Progenitor cell of endocrine pancreas (in vitro differentiated cells): ENCODE measurements around the gene STK38L. TPM values are rescaled to one million over a fixed set of nuclear protein-coding genes. Genes with fewer than 3 reads are reported as not detected.

Experiments used
- DNase-seq: peaks from one replicate; pipeline ENCODE4 v3.0.0; 2021; ENCODE audit warnings: low spot score; ENCODE audit not compliant: unreplicated experiment
- H3K27ac Mint-ChIP-seq: 2 replicates; pipeline ENCODE4 v1.8.0; 2021; ENCODE audit warnings: mild to moderate bottlenecking, moderate library complexity, mixed read lengths
- H3K27me3 Mint-ChIP-seq: 2 replicates; pipeline ENCODE4 v1.8.0; 2021; ENCODE audit warnings: mixed read lengths
- H3K36me3 Mint-ChIP-seq: 2 replicates; pipeline ENCODE4 v1.8.0; 2022; ENCODE audit warnings: mixed read lengths; ENCODE audit not compliant: insufficient read depth
- H3K4me1 Mint-ChIP-seq: 2 replicates; pipeline ENCODE4 v1.8.0; 2021; ENCODE audit warnings: low read depth, mixed read lengths
- H3K4me3 Mint-ChIP-seq: 2 replicates; pipeline ENCODE4 v1.8.0; 2021; ENCODE audit warnings: low read depth, mild to moderate bottlenecking, moderate library complexity, mixed read lengths
- H3K9me3 Mint-ChIP-seq: 2 replicates; pipeline ENCODE4 v1.8.0; 2021; ENCODE audit warnings: low read depth, mixed read lengths
- CTCF ChIP-seq: fragments of 200-600 bp; sonication (generic); IDR thresholded peaks from one replicate; pipeline ENCODE4 v1.5.0; 2021; ENCODE audit warnings: antibody characterized with exemption, mild to moderate bottlenecking; ENCODE audit not compliant: unreplicated experiment
- total RNA-seq: library from RNA; stranded (reverse); gene quantifications from 2 replicates; pipeline ENCODE4 v1.2.1, GENCODE V29; 2021

STK38L gene
- total RNA-seq, 1 donor from 2014 or later, result 149 TPM

DNA sequence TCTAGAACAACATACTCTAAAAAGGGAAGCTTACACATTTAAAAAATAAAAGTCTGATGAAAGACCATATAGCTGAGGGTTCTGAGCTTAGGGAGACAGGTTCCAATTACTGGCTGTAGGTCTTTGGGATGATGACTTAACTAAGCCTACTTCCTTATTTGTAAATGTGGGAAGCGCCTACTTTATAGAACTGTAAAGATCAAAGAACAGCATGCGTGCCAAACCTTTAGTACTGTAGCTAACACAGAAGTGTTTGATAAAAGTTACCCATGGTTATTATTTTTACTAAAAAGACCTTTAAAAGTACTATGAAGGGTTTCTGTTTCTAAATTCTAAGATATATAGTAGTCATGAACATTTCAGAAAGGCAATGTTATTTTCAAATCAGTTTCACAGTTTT lies 35.7 kb downstream of the STK38L start:
- Mint-ChIP-seq H3K36me3 (peaks cover 15% of the 10 kb centered on the region), H3K4me3 (no peak overlapping the region), H3K27me3 (no peaks in the 10 kb centered on the region), H3K4me1 (peaks cover 43% of the 10 kb centered on the region), H3K27ac (no peak overlapping the region), H3K9me3 (no peaks in the 10 kb centered on the region)
- no peak for DNase-seq
- TF ChIP-seq CTCF, result no peak

GRCh38 chr12:27280412-27280811 lies 36.3 kb downstream of the STK38L start:
- Mint-ChIP-seq H3K4me1 (peaks cover 42% of the 10 kb centered on the region), H3K9me3 (no peaks in the 10 kb centered on the region), H3K27me3 (no peaks in the 10 kb centered on the region), H3K27ac (peak overlapping the region; percentile 76), H3K4me3 (no peak overlapping the region), H3K36me3 (peaks cover 12% of the 10 kb centered on the region)
- TF ChIP-seq CTCF, result no peak
- no peak for DNase-seq

DNA sequence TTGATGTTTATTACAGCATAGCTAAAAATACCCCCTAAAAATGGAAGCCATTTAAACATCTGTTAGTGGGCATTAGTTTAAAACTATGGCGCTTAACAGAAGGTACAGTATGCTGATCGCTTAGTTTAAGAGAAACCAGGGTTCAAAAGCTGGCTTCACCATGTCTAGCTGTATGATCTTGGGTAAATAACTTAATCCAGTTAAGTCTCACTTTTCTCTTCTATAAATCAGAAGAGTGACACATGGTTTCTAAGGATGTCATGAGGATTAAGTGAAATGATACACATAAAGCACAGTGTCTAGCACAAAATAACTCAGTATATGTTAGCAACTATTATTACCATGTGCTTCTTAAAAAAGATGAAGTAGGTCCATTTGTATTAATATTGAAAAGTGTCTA lies 38.7 kb downstream of the STK38L start:
- Mint-ChIP-seq H3K36me3 (peaks cover 12% of the 10 kb centered on the region), H3K4me3 (no peak overlapping the region), H3K9me3 (no peaks in the 10 kb centered on the region), H3K27me3 (no peaks in the 10 kb centered on the region), H3K4me1 (peaks cover 39% of the 10 kb centered on the region), H3K27ac (no peak overlapping the region)
- DNase-seq, result no peak
- TF ChIP-seq CTCF, result no peak

DNA sequence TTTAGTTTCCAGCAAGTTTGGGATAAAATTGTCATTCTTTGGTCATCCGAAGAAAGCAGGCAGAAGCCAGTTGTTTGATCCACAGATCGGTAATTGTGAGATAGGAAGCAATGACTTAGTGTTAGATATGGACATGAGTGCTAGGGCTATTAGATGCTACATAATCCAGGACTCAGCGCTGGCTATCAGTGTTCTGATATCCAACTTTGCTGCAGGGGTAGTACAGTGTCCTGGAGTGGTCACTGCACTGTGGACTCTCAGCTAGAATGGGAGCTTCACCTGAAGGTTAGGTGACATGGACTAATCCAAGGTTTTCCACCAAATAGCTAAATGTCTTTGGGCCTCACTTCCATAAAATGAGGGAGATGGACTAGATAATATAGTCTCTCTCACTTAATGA lies 39.9 kb downstream of the STK38L start:
- Mint-ChIP-seq H3K4me1 (peaks cover 34% of the 10 kb centered on the region), H3K27ac (no peak overlapping the region), H3K4me3 (no peak overlapping the region), H3K36me3 (peaks cover 12% of the 10 kb centered on the region), H3K9me3 (no peaks in the 10 kb centered on the region), H3K27me3 (no peaks in the 10 kb centered on the region)
- TF ChIP-seq CTCF, result no peak
- DNase-seq, result no peak

DNA sequence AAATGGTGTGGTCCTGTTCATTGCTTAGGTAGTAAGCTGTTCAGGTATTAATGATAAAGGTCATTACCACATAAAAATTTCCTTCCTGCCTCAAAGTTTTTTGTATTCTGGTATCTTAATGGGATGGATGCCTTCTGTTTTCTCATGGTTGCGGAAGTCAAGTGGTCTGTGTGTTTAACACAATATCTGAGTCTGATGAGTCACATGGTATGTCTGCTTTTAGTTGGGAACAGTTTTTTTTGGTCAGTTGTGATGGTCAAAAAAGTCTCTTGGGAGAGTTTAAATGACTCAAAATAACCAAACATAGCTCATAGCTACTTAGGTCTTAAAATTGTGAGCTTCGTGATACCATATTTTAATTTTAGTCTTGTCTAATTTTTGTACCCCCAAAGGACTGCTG lies 40.7 kb downstream of the STK38L start:
- H3K9me3 Mint-ChIP-seq, result no peaks in the 10 kb centered on the region
- no peak for DNase-seq
- peaks cover 10% of the 10 kb centered on the region for H3K36me3 Mint-ChIP-seq
- no peak for TF ChIP-seq CTCF
- H3K27me3 Mint-ChIP-seq, result no peaks in the 10 kb centered on the region
- H3K4me1 Mint-ChIP-seq, result peaks cover 38% of the 10 kb centered on the region
- H3K27ac Mint-ChIP-seq, result no peak overlapping the region
- H3K4me3 Mint-ChIP-seq, result no peak overlapping the region

DNA sequence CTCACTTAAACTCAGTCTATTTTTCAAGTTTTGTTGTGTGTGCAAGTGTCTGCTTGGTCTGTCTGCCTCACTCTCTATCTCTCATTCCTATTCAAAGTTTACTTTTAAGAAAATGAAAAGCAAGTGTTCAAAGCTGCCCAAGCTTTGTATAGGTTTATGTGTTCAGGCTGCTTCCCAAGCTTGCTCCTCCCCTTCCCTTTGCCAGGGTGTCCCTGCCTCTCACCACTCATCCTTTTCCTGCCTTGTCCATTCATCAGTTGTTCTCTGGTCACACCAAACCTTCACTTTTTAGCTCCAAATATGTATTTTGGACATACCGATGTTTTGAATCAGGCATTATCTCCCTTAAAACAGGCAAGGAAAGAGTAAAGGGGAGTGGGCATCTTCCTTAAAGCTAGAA lies 41.3 kb downstream of the STK38L start:
- no peaks in the 10 kb centered on the region for H3K9me3 Mint-ChIP-seq
- peaks cover 40% of the 10 kb centered on the region for H3K4me1 Mint-ChIP-seq
- H3K27me3 Mint-ChIP-seq, result no peaks in the 10 kb centered on the region
- no peak for TF ChIP-seq CTCF
- no peak for DNase-seq
- H3K36me3 Mint-ChIP-seq, result peaks cover 9% of the 10 kb centered on the region
- H3K27ac Mint-ChIP-seq, result no peak overlapping the region
- no peak overlapping the region for H3K4me3 Mint-ChIP-seq
